H9 (cell line): ENCODE results near the gene MAP2K3. TPM values are rescaled to one million over a fixed set of nuclear protein-coding genes. Genes with fewer than 3 reads are reported as not detected.

Experiments
- DNase-seq: peaks from one replicate; pipeline ENCODE4 v3.0.0-alpha.2; 2017
- H2AFZ ChIP-seq: one replicate; pipeline ENCODE4 v1.6.1; 2013; ENCODE audit warnings: mild to moderate bottlenecking, low read length, control low read depth, moderate library complexity
- H2AK5ac ChIP-seq: 2 replicates; pipeline ENCODE4 v1.6.1; 2013; ENCODE audit warnings: low read length, control low read depth, mixed read lengths; ENCODE audit not compliant: insufficient read length
- H2BK120ac ChIP-seq: one replicate; pipeline ENCODE4 v1.6.1; 2013; ENCODE audit warnings: low read depth, mild to moderate bottlenecking, low read length, control low read depth, inconsistent platforms; ENCODE audit not compliant: poor library complexity, severe bottlenecking
- H2BK12ac ChIP-seq: 2 replicates; pipeline ENCODE4 v1.6.1; 2013; ENCODE audit warnings: low read length, control low read depth, mixed read lengths, low read depth; ENCODE audit not compliant: insufficient read length
- H2BK15ac ChIP-seq: 2 replicates; pipeline ENCODE4 v1.6.1; 2013; ENCODE audit warnings: low read depth, low read length, control low read depth
- H2BK20ac ChIP-seq: one replicate; pipeline ENCODE4 v1.6.1; 2013; ENCODE audit warnings: low read depth, mild to moderate bottlenecking, low read length, control low read depth, inconsistent platforms; ENCODE audit not compliant: poor library complexity, severe bottlenecking
- H2BK5ac ChIP-seq: 2 replicates; pipeline ENCODE4 v1.6.1; 2013; ENCODE audit warnings: low read length, control low read depth, mixed read lengths; ENCODE audit not compliant: insufficient read length
- H3K14ac ChIP-seq: 2 replicates; pipeline ENCODE4 v1.6.1; 2013; ENCODE audit warnings: low read length, control low read depth; ENCODE audit not compliant: insufficient read depth
- H3K18ac ChIP-seq: 2 replicates; pipeline ENCODE4 v1.6.1; 2013; ENCODE audit warnings: low read depth, mild to moderate bottlenecking, mixed read lengths, low read length, control low read depth; ENCODE audit not compliant: insufficient read length
- H3K23ac ChIP-seq: 2 replicates; pipeline ENCODE4 v1.6.1; 2013; ENCODE audit warnings: low read length, control low read depth, mixed read lengths, low read depth; ENCODE audit not compliant: insufficient read length
- H3K23me2 ChIP-seq: 2 replicates; pipeline ENCODE4 v1.6.1; 2013; ENCODE audit warnings: low read depth, mild to moderate bottlenecking, mixed read lengths, low read length, control low read depth; ENCODE audit not compliant: insufficient read length, poor library complexity, severe bottlenecking
- H3K27ac ChIP-seq: 2 replicates; pipeline ENCODE4 v1.5.1; 2013; ENCODE audit warnings: low read length, control low read depth, mixed read lengths, low read depth; ENCODE audit not compliant: insufficient read length
- H3K27me3 ChIP-seq: 2 replicates; pipeline ENCODE4 v1.6.1; 2013; ENCODE audit warnings: low read length, control low read depth, inconsistent platforms; ENCODE audit not compliant: insufficient read depth
- H3K4ac ChIP-seq: 2 replicates; pipeline ENCODE4 v1.6.1; 2013; ENCODE audit warnings: low read depth, mild to moderate bottlenecking, control low read depth, inconsistent platforms, low read length, moderate library complexity
- H3K4me1 ChIP-seq: 2 replicates; pipeline ENCODE4 v1.6.1; 2013; ENCODE audit warnings: low read length, control low read depth, inconsistent platforms; ENCODE audit not compliant: insufficient read depth
- H3K4me2 ChIP-seq: 2 replicates; pipeline ENCODE4 v1.6.1; 2013; ENCODE audit warnings: low read length, control low read depth, mixed read lengths; ENCODE audit not compliant: insufficient read length, insufficient read depth
- H3K56ac ChIP-seq: 2 replicates; pipeline ENCODE4 v1.6.1; 2013; ENCODE audit warnings: low read depth, mild to moderate bottlenecking, mixed read lengths, low read length, control low read depth; ENCODE audit not compliant: insufficient read length
- H3K79me1 ChIP-seq: 2 replicates; pipeline ENCODE4 v1.6.1; 2013; ENCODE audit warnings: low read depth, mild to moderate bottlenecking, moderate library complexity, low read length, control low read depth, inconsistent platforms; ENCODE audit not compliant: insufficient read depth, poor library complexity, severe bottlenecking
- H3K79me2 ChIP-seq: 2 replicates; pipeline ENCODE4 v1.6.1; 2013; ENCODE audit warnings: low read length, control low read depth, inconsistent platforms; ENCODE audit not compliant: insufficient read depth
- H3K9ac ChIP-seq: 2 replicates; pipeline ENCODE4 v1.6.1; 2013; ENCODE audit warnings: low read length, control low read depth, mixed read lengths; ENCODE audit not compliant: insufficient read length; ENCODE audit errors: extremely low read depth
- H3K9me3 ChIP-seq: one replicate; pipeline ENCODE4 v1.6.1; 2013; ENCODE audit warnings: low read depth, low read length, inconsistent platforms; ENCODE audit not compliant: control insufficient read depth
- H3T11ph ChIP-seq: one replicate; pipeline ENCODE4 v1.6.1; 2013; ENCODE audit warnings: mild to moderate bottlenecking, low read length, control low read depth, inconsistent platforms
- H4K20me1 ChIP-seq: one replicate; pipeline ENCODE4 v1.6.1; 2013; ENCODE audit not compliant: control insufficient read depth, insufficient read length, insufficient read depth
- H4K5ac ChIP-seq: 2 replicates; pipeline ENCODE4 v1.6.1; 2013; ENCODE audit warnings: low read depth, mild to moderate bottlenecking, mixed read lengths, low read length, control low read depth; ENCODE audit not compliant: insufficient read length
- H4K8ac ChIP-seq: replicated peaks from 2 replicates; pipeline ENCODE4 v1.6.1; 2013; ENCODE audit warnings: low read length, control low read depth, mixed read lengths, low read depth; ENCODE audit not compliant: insufficient read length
- H4K91ac ChIP-seq: 2 replicates; pipeline ENCODE4 v1.6.1; 2013; ENCODE audit warnings: low read depth, mild to moderate bottlenecking, moderate library complexity, mixed read lengths, low read length, control low read depth; ENCODE audit not compliant: insufficient read length
- H3K27ac Mint-ChIP-seq, 3 experiments: 2 replicates in 2 of 3; 3 replicates in 1 of 3; pipeline ENCODE4 v1.8.0; 2020 to 2021; ENCODE audit warnings: mixed read lengths in 3 of 3, mild to moderate bottlenecking in 1 of 3, moderate library complexity in 1 of 3
- H3K27me3 Mint-ChIP-seq: 2 replicates; pipeline ENCODE4 v1.8.0; 2021; ENCODE audit warnings: low read depth, mild to moderate bottlenecking, moderate library complexity, mixed read lengths
- H3K36me3 Mint-ChIP-seq, 3 experiments: 2 replicates in 2 of 3; 3 replicates in 1 of 3; pipeline ENCODE4 v1.8.0; 2020 to 2021; ENCODE audit warnings: low read depth in 3 of 3, mixed read lengths in 3 of 3; ENCODE audit not compliant: insufficient read depth in 1 of 3
- H3K4me1 Mint-ChIP-seq, 2 experiments: 2 replicates each; pipeline ENCODE4 v1.8.0; 2020; ENCODE audit warnings: mixed read lengths in 2 of 2
- H3K4me3 Mint-ChIP-seq, 2 experiments: 2 replicates in 1 of 2; 3 replicates in 1 of 2; pipeline ENCODE4 v1.8.0; 2020 to 2021; ENCODE audit warnings: mild to moderate bottlenecking in 2 of 2, mixed read lengths in 2 of 2, moderate library complexity in 1 of 2
- H3K9me3 Mint-ChIP-seq, 2 experiments: 2 replicates in 1 of 2; 3 replicates in 1 of 2; pipeline ENCODE4 v1.8.0; 2020; ENCODE audit warnings: mild to moderate bottlenecking in 2 of 2, mixed read lengths in 2 of 2, moderate library complexity in 1 of 2
- CTCF ChIP-seq: fragments of 200-600 bp; sonication (generic); conservative IDR thresholded peaks from 3 replicates; pipeline ENCODE4 v1.8.0; 2021; ENCODE audit warnings: antibody characterized with exemption, mild to moderate bottlenecking
- WGBS: extraction: QIAGEN DNeasy Blood & Tissue Kit; methylation state at CpG from one replicate; pipeline ENCODE4 v1.1.7; 2013; ENCODE audit warnings: missing lambda C conversion rate, low lambda C conversion rate, mixed read lengths; ENCODE audit not compliant: insufficient read length; ENCODE audit errors: extremely low coverage; 5-methylcytosine and 5-hydroxymethylcytosine counted together
- total RNA-seq: library from RNA; stranded (reverse); gene quantifications from 2 replicates; pipeline ENCODE4 v1.2.1, GENCODE V29; 2021

The MAP2K3 gene
- total RNA-seq, 1 experiment from 2014 or later = 26.1 TPM

- Histone ChIP-seq H4K20me1 (no peaks in the 10 kb centered on the region), H2BK20ac (no peak overlapping the region), H2BK12ac (no peak overlapping the region), H3K23ac (no peak overlapping the region), H3K4me1 (peaks cover 3% of the 10 kb centered on the region; the same call in 1 of the 2 replicates), H3K27ac (no peak overlapping the region), H2AK5ac (no peak overlapping the region), H3K4ac (no peak overlapping the region), H3T11ph (no peak overlapping the region), H3K18ac (no peak overlapping the region), H2BK120ac (no peak overlapping the region), H3K79me1 (no peaks in the 10 kb centered on the region), H2BK5ac (no peak overlapping the region), H3K9me3 (no peaks in the 10 kb centered on the region), H3K27me3 (peaks cover 4% of the 10 kb centered on the region; the same call in 1 of the 2 replicates), H4K5ac (no peak overlapping the region), H3K9ac (no peak overlapping the region), H3K23me2 (peaks cover 14% of the 10 kb centered on the region), H2BK15ac (no peak overlapping the region), H3K14ac (no peak overlapping the region), H3K79me2 (no peaks in the 10 kb centered on the region), H4K91ac (no peak overlapping the region), H3K56ac (no peak overlapping the region), H4K8ac (no peak overlapping the region), H2AFZ (no peak overlapping the region), H3K4me2 (peak overlapping the region; percentile 66)
- H3K9me3 Mint-ChIP-seq = no peaks in the 10 kb centered on the region
- H3K36me3 Mint-ChIP-seq = no peaks in the 10 kb centered on the region; a peak in 1 of 7 replicates
- peaks cover 9 to 10% of the 10 kb centered on the region in 2 experiments for H3K4me1 Mint-ChIP-seq
- TF ChIP-seq CTCF = no peak
- no peak for DNase-seq
- peaks cover 52% of the 10 kb centered on the region for H3K27me3 Mint-ChIP-seq
- no peak overlapping the region for H3K27ac Mint-ChIP-seq
- peak overlapping the region; percentile 72 to 79 for H3K4me3 Mint-ChIP-seq
- no CpG with 5 or more reads among the region's 20 CpGs for WGBS
These were observed 9.4 kb upstream of the MAP2K3 start for GRCh38 chr17:21275047-21275578.
